Right lobe of liver (tissue), 4 donors: ENCODE results near the gene PFN3.

Source experiments
- CTCF ChIP-seq, 4 donors: fragments of 200-600 bp in 3 of 4; fragments of 450-650 bp in 1 of 4; IDR thresholded peaks; one replicate each; pipeline versions ENCODE4 v1.5.1 to v1.8.0; 2016 to 2022; ENCODE audit warnings: antibody characterized with exemption in 4 of 4, mild to moderate bottlenecking in 2 of 4
- POLR2A ChIP-seq: fragments of 450-650 bp; IDR thresholded peaks from one replicate; pipeline ENCODE4 v1.6.1; 2017; ENCODE audit warnings: antibody characterized with exemption, mild to moderate bottlenecking
- donor health status: DM: no; HTN: no; CAD: no.
- donor health status: DM: no; HTN: no; CAD: no.
- donor health status: DM: no; HTN: yes; CAD: no.

- TF ChIP-seq CTCF (IDR thresholded peaks at IDR 0.05) (no peak), POLR2A (no peak)
Observed at GRCh38 chr5:177429248-177430040, 29.0 kb upstream of the PFN3 start.
